AG10803 (cell line): ENCODE data around the gene PDIA5.

Experiments used
- DNase-seq: peaks from one replicate; pipeline ENCODE4 v3.0.0; 2010; ENCODE audit warnings: low read depth
- H3K4me3 ChIP-seq: 2 replicates; pipeline ENCODE4 v1.5.1; 2011; ENCODE audit warnings: mild to moderate bottlenecking, low read length, control low read depth
- CTCF ChIP-seq: conservative IDR thresholded peaks from 2 replicates; pipeline ENCODE4 v1.5.1; 2011; ENCODE audit warnings: mild to moderate bottlenecking, low read length, control low read depth, inconsistent platforms

Gene PDIA5

GRCh38 chr3:123093696-123094095 is 26.9 kb downstream of the PDIA5 start:
- no peak overlapping the region for H3K4me3 ChIP-seq
- TF ChIP-seq CTCF, result no peak
- no peak for DNase-seq

GRCh38 chr3:123094516-123095313 is 27.9 kb downstream of the PDIA5 start:
- no peak overlapping the region for H3K4me3 ChIP-seq
- TF ChIP-seq CTCF, result no peak
- DNase-seq, result no peak

- TF ChIP-seq CTCF, result no peak
- no peak overlapping the region for H3K4me3 ChIP-seq
- no peak for DNase-seq
These were observed 29.3 kb downstream of the PDIA5 start for GRCh38 chr3:123096126-123096525.

GRCh38 chr3:123096731-123097130 is 29.9 kb downstream of the PDIA5 start:
- no peak for TF ChIP-seq CTCF
- peak overlapping the region; percentile 7; the same call in 1 of the 2 replicates for H3K4me3 ChIP-seq
- peak; percentile 83 for DNase-seq

- no peak for TF ChIP-seq CTCF
- peak; percentile 82 for DNase-seq
- no peak overlapping the region for H3K4me3 ChIP-seq
These were observed 31.9 kb downstream of the PDIA5 start for GRCh38 chr3:123098426-123099330.

GRCh38 chr3:123099331-123100192 is 32.7 kb downstream of the PDIA5 start:
- DNase-seq, result no peak
- no peak for TF ChIP-seq CTCF
- H3K4me3 ChIP-seq, result no peak overlapping the region
